ENCODE data around the gene LARGE1.
A peak's percentile ranks its signal among the peaks of the same experiment; 100 is the strongest.

Gene LARGE1

DNA sequence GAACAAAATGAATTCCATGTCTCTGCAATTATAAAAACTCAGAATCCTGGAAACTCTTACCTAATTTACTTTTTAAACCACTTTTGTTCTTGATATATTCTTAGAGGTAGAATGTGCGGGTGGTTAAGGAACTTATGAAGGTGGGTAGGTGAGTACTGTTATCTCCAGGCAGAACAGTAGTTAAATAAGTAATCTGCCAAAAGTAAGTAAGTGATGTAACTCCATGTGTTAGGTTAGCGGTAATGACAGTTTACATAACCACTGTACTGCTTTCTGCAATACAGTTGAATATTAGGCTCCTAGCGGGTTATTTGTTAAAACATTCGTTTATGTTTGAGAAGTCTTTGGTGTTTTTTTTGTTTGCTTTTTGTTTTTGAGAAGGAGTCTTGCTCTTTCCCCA is 7.1 kb downstream of the LARGE1 start:
- H3K27me3 ChIP-seq (ENCODE audit: control insufficient read depth, insufficient read depth, low read length): no peaks in the 10 kb centered on the region
- H3K4me1 ChIP-seq (ENCODE audit: control insufficient read depth, insufficient read depth, low read length): peaks cover 9% of the 10 kb centered on the region
- H3K9ac ChIP-seq (ENCODE audit: low read depth, low read length): no peak overlapping the region
- H3K4me2 ChIP-seq (ENCODE audit: low read length): no peak overlapping the region
- H3K36me3 ChIP-seq (ENCODE audit: insufficient read depth, low read length): no peaks in the 10 kb centered on the region
- no peak overlapping the region for H3K4me3 ChIP-seq (ENCODE audit: low read length)
- no peaks in the 10 kb centered on the region for H3K9me3 ChIP-seq (replicated peaks; ENCODE audit: low read length)

DNA sequence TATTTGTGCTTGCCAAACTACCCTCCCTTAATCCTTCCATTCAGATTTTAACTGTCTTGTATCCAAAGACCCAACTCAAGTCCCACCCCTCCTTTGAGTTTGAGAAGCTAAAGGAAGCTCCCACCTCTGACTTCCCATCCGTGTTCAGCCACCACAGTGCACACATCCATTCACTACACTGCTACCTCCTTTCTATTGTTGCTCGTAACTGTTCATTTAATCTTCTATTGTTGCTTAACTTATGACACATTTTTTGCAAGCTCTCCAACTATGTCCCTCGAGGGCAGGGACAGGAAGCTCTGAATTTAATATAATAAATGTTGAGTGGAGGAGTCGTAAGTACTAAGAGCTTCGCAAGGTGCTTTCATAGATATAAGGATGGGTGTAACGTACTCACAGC is 10.4 kb downstream of the LARGE1 start:
- H3K27me3 ChIP-seq (ENCODE audit: control insufficient read depth, insufficient read depth, low read length): no peaks in the 10 kb centered on the region
- H3K4me1 ChIP-seq (ENCODE audit: control insufficient read depth, insufficient read depth, low read length): peaks cover 9% of the 10 kb centered on the region
- no peak overlapping the region for H3K4me2 ChIP-seq (ENCODE audit: low read length)
- no peaks in the 10 kb centered on the region for H3K9me3 ChIP-seq (replicated peaks; ENCODE audit: low read length)
- no peaks in the 10 kb centered on the region for H3K36me3 ChIP-seq (ENCODE audit: insufficient read depth, low read length)
- no peak overlapping the region for H3K4me3 ChIP-seq (ENCODE audit: low read length)
- H3K9ac ChIP-seq (ENCODE audit: low read depth, low read length): no peak overlapping the region

GRCh38 chr22:33909075-33909458 is 11.2 kb downstream of the LARGE1 start:
- H3K9ac ChIP-seq (ENCODE audit: low read depth, low read length): no peak overlapping the region
- peaks cover 9% of the 10 kb centered on the region for H3K4me1 ChIP-seq (ENCODE audit: control insufficient read depth, insufficient read depth, low read length)
- H3K4me3 ChIP-seq (ENCODE audit: low read length): no peak overlapping the region
- no peaks in the 10 kb centered on the region for H3K36me3 ChIP-seq (ENCODE audit: insufficient read depth, low read length)
- no peaks in the 10 kb centered on the region for H3K9me3 ChIP-seq (replicated peaks; ENCODE audit: low read length)
- H3K27me3 ChIP-seq (ENCODE audit: control insufficient read depth, insufficient read depth, low read length): no peaks in the 10 kb centered on the region
- peak overlapping the region; percentile 45 for H3K4me2 ChIP-seq (ENCODE audit: low read length)

- Histone ChIP-seq H3K27me3 (ENCODE audit: control insufficient read depth, insufficient read depth, low read length) (no peaks in the 10 kb centered on the region), H3K36me3 (ENCODE audit: insufficient read depth, low read length) (no peaks in the 10 kb centered on the region), H3K9me3 (replicated peaks; ENCODE audit: low read length) (no peaks in the 10 kb centered on the region), H3K9ac (ENCODE audit: low read depth, low read length) (no peak overlapping the region), H3K4me1 (ENCODE audit: control insufficient read depth, insufficient read depth, low read length) (peaks cover 9% of the 10 kb centered on the region), H3K4me2 (ENCODE audit: low read length) (peak overlapping the region; percentile 45), H3K4me3 (ENCODE audit: low read length) (no peak overlapping the region)
Observed at GRCh38 chr22:33908171-33909074, 11.9 kb downstream of the LARGE1 start.

GRCh38 chr22:33906954-33907353 is 13.3 kb downstream of the LARGE1 start:
- H3K4me2 ChIP-seq (ENCODE audit: low read length): no peak overlapping the region
- no peak overlapping the region for H3K9ac ChIP-seq (ENCODE audit: low read depth, low read length)
- no peaks in the 10 kb centered on the region for H3K27me3 ChIP-seq (ENCODE audit: control insufficient read depth, insufficient read depth, low read length)
- no peaks in the 10 kb centered on the region for H3K9me3 ChIP-seq (replicated peaks; ENCODE audit: low read length)
- no peaks in the 10 kb centered on the region for H3K36me3 ChIP-seq (ENCODE audit: insufficient read depth, low read length)
- no peak overlapping the region for H3K4me3 ChIP-seq (ENCODE audit: low read length)
- peaks cover 9% of the 10 kb centered on the region for H3K4me1 ChIP-seq (ENCODE audit: control insufficient read depth, insufficient read depth, low read length)

DNA sequence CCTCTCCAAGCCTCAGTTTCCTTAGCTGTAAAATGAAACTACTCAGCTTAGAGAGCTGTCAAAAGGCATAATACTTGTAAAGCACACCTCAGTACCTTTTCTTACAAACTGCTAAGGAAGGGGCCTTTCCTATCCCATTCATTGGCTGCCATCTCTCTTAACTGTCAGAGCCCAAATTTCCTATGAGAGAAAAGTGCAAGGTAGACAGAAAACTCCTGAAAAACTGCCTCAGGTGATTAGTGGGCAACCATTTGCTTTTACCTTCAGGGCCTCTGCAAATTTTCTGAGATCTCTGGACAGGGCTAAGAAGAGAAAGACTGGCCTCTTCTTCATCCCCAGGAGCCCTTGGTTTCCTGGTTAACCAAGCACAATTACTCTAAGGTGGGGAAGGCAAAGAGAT is 13.8 kb downstream of the LARGE1 start:
- Histone ChIP-seq H3K36me3 (ENCODE audit: insufficient read depth, low read length) (no peaks in the 10 kb centered on the region), H3K27me3 (ENCODE audit: control insufficient read depth, insufficient read depth, low read length) (no peaks in the 10 kb centered on the region), H3K9ac (ENCODE audit: low read depth, low read length) (no peak overlapping the region), H3K4me2 (ENCODE audit: low read length) (no peak overlapping the region), H3K4me1 (ENCODE audit: control insufficient read depth, insufficient read depth, low read length) (peaks cover 9% of the 10 kb centered on the region), H3K9me3 (replicated peaks; ENCODE audit: low read length) (no peaks in the 10 kb centered on the region), H3K4me3 (ENCODE audit: low read length) (no peak overlapping the region)

- Histone ChIP-seq H3K4me1 (ENCODE audit: control insufficient read depth, insufficient read depth, low read length) (no peaks in the 10 kb centered on the region), H3K9me3 (replicated peaks; ENCODE audit: low read length) (no peaks in the 10 kb centered on the region), H3K4me2 (ENCODE audit: low read length) (no peak overlapping the region), H3K27me3 (ENCODE audit: control insufficient read depth, insufficient read depth, low read length) (no peaks in the 10 kb centered on the region), H3K4me3 (ENCODE audit: low read length) (no peak overlapping the region), H3K9ac (ENCODE audit: low read depth, low read length) (no peak overlapping the region), H3K36me3 (ENCODE audit: insufficient read depth, low read length) (no peaks in the 10 kb centered on the region)
Observed at GRCh38 chr22:33903012-33903411, 17.3 kb downstream of the LARGE1 start.

GRCh38 chr22:33902073-33902472 is 18.2 kb downstream of the LARGE1 start:
- H3K4me3 ChIP-seq (ENCODE audit: low read length): no peak overlapping the region
- no peaks in the 10 kb centered on the region for H3K27me3 ChIP-seq (ENCODE audit: control insufficient read depth, insufficient read depth, low read length)
- no peak overlapping the region for H3K9ac ChIP-seq (ENCODE audit: low read depth, low read length)
- H3K36me3 ChIP-seq (ENCODE audit: insufficient read depth, low read length): no peaks in the 10 kb centered on the region
- no peaks in the 10 kb centered on the region for H3K9me3 ChIP-seq (replicated peaks; ENCODE audit: low read length)
- H3K4me1 ChIP-seq (ENCODE audit: control insufficient read depth, insufficient read depth, low read length): no peaks in the 10 kb centered on the region
- H3K4me2 ChIP-seq (ENCODE audit: low read length): no peak overlapping the region

- Histone ChIP-seq H3K36me3 (ENCODE audit: insufficient read depth, low read length) (no peaks in the 10 kb centered on the region), H3K9ac (ENCODE audit: low read depth, low read length) (no peak overlapping the region), H3K27me3 (ENCODE audit: control insufficient read depth, insufficient read depth, low read length) (no peaks in the 10 kb centered on the region), H3K4me3 (ENCODE audit: low read length) (no peak overlapping the region), H3K4me1 (ENCODE audit: control insufficient read depth, insufficient read depth, low read length) (no peaks in the 10 kb centered on the region), H3K4me2 (ENCODE audit: low read length) (no peak overlapping the region), H3K9me3 (replicated peaks; ENCODE audit: low read length) (no peaks in the 10 kb centered on the region)
Observed at GRCh38 chr22:33898121-33898520, 22.2 kb downstream of the LARGE1 start.

GRCh38 chr22:33897448-33897835 is 22.8 kb downstream of the LARGE1 start:
- Histone ChIP-seq H3K4me3 (ENCODE audit: low read length) (no peak overlapping the region), H3K4me1 (ENCODE audit: control insufficient read depth, insufficient read depth, low read length) (no peaks in the 10 kb centered on the region), H3K4me2 (ENCODE audit: low read length) (no peak overlapping the region), H3K9me3 (replicated peaks; ENCODE audit: low read length) (no peaks in the 10 kb centered on the region), H3K36me3 (ENCODE audit: insufficient read depth, low read length) (no peaks in the 10 kb centered on the region), H3K27me3 (ENCODE audit: control insufficient read depth, insufficient read depth, low read length) (no peaks in the 10 kb centered on the region), H3K9ac (ENCODE audit: low read depth, low read length) (no peak overlapping the region)

GRCh38 chr22:33896575-33897447 is 23.5 kb downstream of the LARGE1 start:
- no peaks in the 10 kb centered on the region for H3K4me1 ChIP-seq (ENCODE audit: control insufficient read depth, insufficient read depth, low read length)
- H3K9ac ChIP-seq (ENCODE audit: low read depth, low read length): no peak overlapping the region
- no peaks in the 10 kb centered on the region for H3K27me3 ChIP-seq (ENCODE audit: control insufficient read depth, insufficient read depth, low read length)
- H3K36me3 ChIP-seq (ENCODE audit: insufficient read depth, low read length): no peaks in the 10 kb centered on the region
- H3K4me3 ChIP-seq (ENCODE audit: low read length): no peak overlapping the region
- no peaks in the 10 kb centered on the region for H3K9me3 ChIP-seq (replicated peaks; ENCODE audit: low read length)
- H3K4me2 ChIP-seq (ENCODE audit: low read length): no peak overlapping the region
